Erythroblast (primary cell): ENCODE measurements around the gene F2RL2.

Experiments used
- GATA1 ChIP-seq: IDR thresholded peaks from 2 replicates; pipeline ENCODE4 v1.6.1; 2011; ENCODE audit warnings: low read depth, mild to moderate bottlenecking, control low read depth, low read length, moderate library complexity
- POLR2A ChIP-seq: IDR thresholded peaks from 2 replicates; pipeline ENCODE4 v1.6.1; 2011; ENCODE audit warnings: mild to moderate bottlenecking, low read length

GRCh38 chr5:76622076-76622475 lies 1.1 kb downstream of the F2RL2 start:
- TF ChIP-seq POLR2A = no peak
- TF ChIP-seq GATA1 = no peak
